HPDE6-E6E7 (cell line): ENCODE results near the gene DHRS7B.
"Not testable (repeated sequence)": the region's sequence is repeated elsewhere in the genome, so short reads cannot be mapped to it uniquely, and the experiment has no call there.

Experiments
- DNase-seq: peaks from one replicate; pipeline ENCODE4 v3.0.0; 2011; ENCODE audit warnings: missing footprints; ENCODE audit errors: extremely low spot score

The DHRS7B gene

DNA sequence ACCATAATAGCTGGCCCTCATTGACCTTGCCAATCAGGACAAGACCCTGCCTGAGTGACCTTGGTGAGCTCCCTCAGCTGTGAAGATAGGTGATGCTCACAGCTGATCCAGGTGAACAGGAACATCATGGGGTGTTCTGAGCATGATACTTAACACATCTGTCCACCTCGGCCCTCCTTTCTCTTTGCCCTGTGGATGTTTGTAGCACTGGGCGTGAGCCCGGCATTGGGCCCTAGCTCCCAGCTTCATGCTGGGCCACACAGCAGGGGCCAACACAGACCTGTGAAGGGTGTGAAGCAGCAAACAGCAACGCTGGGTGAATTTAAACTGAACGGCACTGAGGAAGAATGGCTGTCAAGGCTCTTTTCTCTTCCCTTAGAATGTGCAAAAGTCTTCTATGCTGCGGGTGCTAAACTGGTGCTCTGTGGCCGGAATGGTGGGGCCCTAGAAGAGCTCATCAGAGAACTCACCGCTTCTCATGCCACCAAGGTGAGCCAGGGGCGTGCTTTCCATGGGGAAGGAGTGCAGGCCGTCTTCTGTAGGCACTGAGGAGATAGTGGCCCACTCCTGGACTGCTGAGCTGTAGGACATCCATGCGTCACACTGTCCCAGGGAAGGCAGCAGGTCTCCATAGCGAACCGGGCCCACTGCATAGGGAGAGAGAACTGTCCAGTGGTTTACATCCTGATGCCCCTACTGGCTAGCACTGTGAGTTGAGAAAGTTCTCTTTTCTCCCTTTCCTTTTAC lies 51.3 kb downstream of the DHRS7B start:
- no peak for DNase-seq

DNA sequence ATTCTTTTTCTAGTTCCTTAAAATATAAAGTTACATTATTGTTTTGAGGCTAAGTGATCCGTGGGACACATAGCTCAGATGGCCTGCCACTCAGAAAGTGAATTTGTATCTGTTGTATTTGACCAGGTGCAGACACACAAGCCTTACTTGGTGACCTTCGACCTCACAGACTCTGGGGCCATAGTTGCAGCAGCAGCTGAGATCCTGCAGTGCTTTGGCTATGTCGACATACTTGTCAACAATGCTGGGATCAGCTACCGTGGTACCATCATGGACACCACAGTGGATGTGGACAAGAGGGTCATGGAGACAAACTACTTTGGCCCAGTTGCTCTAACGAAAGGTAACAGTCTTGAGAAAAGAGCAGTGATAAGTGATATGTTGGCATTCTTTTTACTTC lies 56.7 kb downstream of the DHRS7B start:
- DNase-seq, result no peak

DNA sequence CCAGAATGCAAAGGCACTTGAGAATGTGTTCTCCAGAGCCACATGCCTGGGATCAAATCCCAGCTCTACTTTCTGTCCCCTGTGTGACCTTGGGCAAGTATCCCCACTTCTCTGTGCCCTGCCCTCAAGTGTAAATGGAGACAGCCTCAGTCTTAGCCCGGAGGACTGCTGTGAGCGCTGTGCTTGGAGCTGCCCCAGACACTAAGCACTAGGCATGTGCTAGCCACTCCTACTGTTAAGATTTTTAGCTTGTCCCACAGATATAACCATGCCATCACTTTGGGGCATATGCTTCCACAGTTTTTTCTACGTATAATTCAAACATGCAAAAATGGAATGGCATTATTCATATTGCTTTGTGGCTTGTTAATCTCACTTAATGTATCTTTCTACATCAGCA lies 57.8 kb downstream of the DHRS7B start:
- DNase-seq, result no peak

DNA sequence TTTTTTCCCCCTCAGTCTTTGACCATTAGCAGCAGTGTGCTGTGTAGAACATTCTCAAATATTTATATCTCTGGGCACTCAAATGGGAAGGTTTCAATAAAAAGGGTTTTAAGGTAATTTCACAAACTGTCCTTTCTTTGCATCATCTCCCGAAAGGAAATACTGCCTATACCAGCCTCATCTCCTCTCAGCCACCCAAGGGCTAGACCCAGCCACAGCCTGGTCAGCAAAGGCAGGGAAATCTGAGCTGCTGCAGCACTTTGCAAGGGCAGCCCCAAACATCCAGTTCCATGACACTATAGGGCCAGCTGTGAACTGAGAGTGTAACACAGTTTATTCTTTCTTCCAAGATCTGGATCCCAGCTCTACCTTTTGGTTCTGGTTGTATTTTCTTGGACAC lies 58.3 kb downstream of the DHRS7B start:
- DNase-seq, result no peak

DNA sequence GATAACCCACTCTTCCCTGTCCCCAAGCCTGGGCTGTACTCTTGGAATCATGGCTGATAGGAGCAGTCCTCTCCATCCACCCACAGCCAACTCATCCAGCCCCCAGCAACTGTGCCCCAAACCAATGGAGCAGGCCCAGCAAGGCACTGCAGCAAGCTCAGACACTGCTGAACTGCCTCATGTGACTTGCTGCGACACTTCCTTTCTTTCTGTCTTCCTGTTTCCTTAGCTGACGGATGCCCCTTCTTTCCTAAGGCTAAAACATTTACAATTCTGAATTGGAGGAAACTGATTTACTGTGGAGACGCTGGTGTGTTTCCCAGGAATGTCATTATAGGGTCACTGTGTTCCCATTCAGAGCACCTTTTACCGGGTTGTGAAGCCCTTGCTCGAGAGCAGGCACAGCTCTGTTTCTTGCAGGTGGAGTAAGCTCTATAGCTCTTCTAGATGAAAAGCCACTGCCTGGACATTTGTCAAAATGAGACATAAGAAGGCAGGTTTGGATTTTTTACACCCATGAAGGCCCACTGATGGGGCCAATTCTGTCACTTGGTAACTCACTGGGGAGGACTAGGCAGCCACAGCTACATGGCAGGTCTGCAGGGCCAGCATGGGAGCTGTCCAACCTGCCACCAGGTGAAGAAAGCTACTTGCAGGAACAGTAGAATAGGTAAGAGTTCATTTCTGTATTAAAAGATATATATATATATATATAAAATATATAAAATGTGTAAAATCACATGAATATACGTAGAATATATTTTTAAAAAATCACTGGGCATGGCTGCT lies 59.8 kb downstream of the DHRS7B start:
- DNase-seq, result no peak

DNA sequence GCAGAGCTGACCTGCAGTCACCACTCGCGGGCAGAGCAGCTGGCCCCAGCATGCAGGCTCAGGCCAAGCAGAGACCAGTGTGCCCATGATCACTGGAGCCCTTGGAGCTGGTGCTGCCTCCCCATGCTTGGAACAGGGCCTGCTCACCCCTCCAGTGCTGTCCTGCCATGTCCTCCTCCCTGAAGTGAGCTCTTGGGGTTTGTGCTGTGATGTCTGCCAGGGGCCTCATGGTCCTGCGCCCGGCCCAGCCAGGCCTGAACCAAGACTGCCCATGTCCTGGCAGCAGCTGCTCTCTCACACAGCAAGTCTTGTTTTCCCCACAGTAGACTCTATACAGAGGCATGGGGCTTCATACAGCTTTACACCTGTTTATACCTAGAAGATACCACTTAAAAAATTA lies 62.6 kb downstream of the DHRS7B start:
- DNase-seq, result no peak

DNA sequence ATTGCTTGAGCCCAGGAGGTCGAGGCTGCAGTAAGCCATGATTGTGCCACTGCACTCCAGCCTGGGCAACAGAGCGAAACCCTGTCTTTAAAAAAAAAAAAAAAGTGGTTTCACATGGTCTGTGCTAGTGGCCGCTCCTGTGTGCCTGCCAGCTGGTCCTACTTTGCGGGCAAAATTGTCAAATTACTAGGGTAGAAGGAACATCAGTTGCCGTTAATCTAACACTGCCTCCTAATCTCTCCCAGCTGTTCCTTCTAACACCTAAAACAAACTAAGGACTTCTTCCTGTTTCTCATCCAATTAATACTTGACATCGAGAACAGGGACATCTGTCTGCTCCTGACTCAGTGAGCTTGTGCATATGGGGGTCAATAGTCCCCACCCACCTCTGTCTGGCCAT lies 63.3 kb downstream of the DHRS7B start:
- no peak for DNase-seq

DNA sequence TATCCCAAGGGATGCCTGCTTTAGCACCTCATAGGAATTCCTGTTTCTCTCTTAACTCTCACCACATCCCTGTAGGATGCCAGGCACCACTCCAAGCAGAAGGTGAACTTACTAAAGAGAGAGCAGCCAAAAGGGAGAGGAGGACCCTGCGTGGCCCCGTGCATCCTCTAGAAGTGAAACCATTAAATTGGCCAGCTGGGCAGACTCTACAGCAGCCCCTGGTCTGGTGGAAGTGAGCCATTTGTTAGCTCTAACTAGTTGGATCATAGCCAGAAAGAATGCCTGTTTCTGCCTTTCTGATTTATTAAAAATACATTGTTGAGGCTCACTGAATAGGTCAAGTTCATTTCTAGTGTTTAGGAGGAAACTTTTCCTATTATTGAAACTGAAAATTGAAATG lies 64.9 kb downstream of the DHRS7B start:
- no peak for DNase-seq

DNA sequence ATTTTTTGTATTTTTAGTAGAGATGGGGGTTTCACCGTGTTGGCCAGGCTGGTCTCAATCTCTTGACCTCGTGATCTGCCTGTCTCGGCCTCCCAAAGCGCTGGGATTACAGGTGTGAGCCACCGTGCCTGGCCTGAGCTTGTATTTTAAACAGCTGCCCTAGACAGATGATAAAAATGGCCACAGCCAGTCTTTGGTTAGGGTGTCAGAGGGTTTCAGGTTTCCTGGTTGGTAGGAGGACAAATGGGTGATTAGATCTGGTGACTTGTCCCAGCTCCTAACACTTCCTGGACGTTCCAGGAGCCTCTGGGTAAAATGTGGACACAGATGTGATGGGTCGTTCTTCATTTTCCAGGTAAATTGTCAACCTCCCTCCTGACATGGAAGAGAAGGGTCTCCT lies 65.7 kb downstream of the DHRS7B start:
- not testable (repeated sequence) for DNase-seq

DNA sequence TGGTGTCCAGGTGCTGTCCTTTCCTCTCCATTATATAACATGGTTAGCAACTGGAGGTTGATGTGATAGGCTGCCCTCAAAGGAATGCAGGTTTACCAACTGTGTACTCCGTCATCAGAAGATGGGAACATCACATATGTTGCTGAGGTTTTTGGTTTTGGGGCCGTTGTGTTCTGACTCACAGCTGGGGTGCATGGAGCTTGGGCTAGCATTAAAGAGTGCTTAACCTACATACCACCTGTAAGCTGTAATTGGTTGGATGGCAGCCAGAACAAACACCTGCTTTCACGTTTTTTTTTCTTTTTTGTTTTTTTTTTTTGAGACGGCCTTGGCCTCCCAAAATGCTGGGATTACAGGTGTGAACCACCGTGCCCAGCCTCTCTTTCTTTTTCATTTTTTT lies 66.3 kb downstream of the DHRS7B start:
- no peak for DNase-seq

DNA sequence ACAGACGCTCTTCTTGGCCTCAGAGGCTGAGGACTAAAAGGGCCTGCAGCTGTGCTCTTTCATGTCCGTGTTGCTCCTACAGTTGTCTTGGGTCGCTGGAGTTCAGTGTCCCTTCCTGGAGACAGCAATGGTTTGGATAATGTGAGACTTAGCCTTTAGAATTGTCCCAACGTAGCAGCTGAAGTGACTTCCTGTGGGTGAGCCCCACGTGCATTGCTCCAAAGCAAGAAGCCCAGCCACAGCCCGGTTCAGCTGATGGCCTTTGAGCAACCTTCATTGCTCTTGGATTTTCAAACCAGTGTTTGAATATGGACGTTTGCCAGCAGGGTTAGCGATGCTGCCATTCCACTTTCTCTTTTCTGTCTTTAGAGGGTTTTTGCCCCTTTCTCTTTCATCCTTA lies 67.5 kb downstream of the DHRS7B start:
- DNase-seq, result no peak

DNA sequence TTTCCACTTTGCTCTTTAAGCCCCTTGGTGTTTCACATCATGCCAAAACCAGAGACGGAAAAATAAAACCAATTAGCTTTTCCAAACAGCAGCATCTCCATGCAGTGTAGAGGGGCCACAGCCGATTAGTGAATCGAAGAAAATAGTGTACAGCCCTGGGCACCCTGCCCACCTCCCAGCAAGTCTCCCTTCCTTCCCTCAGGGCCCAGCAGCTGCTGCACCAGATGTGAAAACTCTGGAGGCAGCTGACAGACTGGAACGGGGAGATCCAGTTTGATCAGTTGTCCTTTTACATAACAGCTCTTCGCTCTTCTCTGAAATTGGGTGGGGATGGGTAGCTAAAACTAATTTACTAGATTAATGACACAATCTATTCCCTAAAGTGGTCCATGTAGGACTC lies 67.9 kb downstream of the DHRS7B start:
- no peak for DNase-seq

DNA sequence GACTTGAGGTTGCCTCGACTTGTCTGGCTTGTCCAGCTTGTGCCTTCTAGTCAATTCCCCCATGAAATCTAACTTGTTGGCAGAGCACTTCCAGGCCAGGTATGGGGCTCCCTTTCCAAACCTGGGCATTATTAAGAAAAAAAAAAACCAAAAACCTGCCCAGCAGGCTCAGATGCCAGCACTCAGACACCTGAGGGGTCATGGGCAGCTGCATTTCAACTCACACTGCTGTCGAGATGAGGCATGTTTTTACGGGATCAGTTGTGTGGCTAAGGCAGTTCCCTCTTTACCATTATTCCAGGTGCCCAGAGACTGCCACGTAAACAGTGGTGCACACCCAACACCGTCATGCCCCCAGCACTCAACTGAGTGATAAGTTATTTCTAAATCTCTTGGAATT lies 69.4 kb downstream of the DHRS7B start:
- no peak for DNase-seq

DNA sequence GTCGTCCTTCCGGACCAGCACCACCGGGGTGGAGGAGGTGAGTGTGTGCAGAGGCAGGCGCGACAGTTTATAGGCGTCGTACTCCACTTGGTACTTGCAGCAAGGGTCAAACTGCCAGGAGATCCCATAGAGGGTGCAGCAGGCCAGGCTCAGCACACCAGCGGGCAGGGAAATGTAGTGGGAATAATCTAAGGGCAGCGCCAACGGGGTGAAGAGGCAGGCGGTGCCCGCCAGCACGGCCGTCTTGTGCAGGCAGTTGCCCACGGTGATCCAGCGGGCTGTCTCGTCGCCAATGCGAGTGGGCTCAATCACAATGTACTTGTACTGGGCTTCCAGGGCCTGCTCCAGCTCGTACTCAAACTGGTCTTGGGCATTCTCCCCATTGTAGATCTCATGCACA lies 71.6 kb downstream of the DHRS7B start:
- no peak for DNase-seq

DNA sequence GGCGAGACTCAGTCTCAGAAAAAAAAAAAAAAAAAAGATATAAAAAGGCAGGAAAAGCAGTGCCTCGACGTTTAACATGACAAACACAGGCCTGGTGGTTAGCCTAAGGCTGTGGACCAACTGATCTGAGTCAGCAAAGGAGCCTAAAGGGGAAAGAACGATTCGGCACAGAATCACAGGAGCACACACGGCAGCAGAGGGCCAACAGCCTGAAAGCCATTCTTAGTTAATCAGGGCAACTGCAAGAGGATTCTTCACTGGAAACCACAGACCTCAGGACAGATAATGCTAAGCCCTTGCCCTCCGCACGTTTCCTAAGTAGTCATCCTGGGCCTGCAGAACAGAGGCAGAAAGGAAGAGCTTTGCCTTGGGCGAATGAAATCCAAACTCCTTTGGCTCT lies 72.5 kb downstream of the DHRS7B start:
- no peak for DNase-seq

DNA sequence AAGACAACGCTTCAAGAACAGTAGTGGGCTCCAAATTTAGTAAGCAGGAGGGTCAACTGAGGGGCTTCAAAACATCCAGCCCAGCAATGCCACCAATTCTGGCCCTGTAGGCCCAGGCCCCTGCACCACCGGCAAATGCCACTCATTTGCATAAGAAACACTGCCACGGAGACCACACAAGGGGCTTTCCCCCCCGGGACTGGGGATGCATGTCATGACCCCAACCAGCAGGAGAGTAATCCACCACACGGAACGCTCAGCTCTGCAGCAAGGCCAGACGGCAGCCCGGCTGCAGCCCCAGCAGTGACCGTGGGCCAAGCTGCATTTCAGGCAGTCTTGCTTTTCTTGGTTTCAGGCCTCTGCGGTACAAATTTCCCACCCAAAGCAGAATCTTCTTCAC lies 73.1 kb downstream of the DHRS7B start:
- DNase-seq, result no peak

DNA sequence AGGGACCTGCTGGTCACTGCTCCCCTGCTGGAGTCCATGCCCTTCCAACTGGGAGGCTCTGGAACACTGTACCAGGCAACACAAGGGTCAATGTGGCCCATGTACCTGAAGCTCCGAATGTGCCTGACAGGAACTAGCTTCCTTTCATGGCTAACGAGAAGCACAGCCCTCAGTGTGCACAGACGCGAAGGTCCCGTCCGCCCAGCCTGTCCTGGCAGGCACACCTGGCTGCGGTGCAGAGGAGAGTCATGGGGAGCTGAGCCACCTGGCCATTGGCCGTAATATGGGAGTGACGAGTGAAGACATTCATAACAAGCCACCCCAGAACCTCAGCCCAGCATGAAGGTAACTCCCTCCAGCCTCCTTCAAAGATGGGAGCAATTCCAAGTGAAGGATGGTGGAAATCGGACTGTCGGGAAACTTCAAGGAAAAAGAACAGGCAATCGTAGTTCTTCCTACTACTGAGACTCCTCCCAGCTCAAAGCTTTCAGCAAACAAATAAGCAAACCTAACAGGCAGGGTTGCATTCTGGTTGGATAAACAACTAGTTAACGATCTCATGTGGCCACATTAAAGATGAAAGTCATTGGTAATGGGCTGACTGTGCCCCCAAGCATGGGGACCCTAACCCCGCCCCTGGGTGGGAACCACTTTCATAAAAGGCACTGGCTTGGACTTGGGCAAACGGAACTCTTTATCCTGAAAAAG lies 74.0 kb downstream of the DHRS7B start:
- DNase-seq, result no peak

DNA sequence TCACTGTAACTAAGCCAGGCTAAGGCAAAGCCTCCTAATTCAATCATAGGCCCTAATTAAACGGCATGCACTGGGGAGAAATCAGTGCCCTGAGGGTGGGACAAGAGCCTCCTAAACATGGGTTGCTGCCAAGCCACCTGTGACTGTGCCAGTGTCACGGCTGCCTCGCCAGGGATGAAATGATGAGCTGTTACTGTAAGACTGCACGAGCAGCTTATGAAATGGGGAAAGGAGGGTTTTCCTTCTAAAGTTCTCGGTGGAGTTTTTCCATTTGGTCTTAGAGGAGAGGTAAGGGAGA lies 74.5 kb downstream of the DHRS7B start:
- no peak for DNase-seq

DNA sequence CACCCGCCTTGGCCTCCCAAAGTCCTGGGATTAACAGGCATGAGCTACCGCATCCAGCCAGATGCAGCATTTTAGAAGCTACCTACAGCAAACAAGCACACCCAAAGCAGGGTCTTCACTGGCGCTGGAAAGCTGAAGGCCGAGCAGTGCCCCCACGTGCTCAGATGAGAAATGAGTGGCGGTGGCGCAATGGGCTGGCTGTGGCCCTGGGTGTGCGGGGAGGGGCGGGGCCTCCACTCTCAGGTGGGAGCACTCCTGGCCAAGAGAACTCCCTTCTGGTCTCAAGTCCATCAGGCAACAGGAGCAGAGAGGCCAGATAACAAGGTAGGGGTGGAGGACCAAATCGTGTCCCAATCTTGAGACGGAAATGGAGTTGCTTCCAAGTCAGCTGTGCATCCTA lies 75.1 kb downstream of the DHRS7B start:
- DNase-seq, result no peak

DNA sequence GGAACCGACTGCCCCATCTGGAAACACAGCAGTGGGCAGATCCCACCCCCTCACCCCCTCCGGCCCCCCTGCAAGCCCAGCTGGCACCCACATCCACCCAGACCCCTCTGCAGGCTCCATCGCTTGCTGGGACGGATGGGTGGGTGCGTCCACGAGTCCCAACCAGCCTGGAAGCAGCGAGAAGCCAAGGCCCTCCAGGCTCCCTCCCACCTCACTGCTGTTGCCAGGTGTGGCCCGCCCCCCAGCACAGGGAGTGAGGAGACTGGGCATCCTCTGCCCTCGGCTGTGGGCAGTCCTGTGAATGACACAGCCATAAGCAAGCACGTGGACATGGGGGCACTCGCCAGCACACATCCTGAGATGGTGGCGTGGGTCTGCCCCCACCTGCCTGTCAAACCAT lies 75.7 kb downstream of the DHRS7B start:
- DNase-seq, result no peak

DNA sequence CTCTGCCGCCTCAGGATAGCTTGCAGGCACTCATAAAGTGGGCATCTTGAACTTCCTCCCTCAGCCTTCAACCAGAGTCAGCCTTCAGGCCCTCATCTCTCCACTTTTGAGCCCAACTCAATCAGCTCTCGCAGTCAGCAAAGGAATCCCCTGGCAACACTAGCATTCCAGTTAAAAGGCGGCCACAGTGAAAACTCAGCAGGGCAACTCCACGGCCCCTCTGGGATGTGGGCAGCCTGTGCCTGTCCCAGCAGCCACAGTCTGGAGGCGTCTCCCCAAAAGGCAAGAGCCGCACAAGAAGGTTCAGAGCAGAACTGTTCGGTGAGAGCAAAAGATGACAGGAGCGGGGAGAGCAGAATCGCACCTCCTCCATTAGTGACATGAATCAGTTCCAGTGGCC lies 78.2 kb downstream of the DHRS7B start:
- no peak for DNase-seq

DNA sequence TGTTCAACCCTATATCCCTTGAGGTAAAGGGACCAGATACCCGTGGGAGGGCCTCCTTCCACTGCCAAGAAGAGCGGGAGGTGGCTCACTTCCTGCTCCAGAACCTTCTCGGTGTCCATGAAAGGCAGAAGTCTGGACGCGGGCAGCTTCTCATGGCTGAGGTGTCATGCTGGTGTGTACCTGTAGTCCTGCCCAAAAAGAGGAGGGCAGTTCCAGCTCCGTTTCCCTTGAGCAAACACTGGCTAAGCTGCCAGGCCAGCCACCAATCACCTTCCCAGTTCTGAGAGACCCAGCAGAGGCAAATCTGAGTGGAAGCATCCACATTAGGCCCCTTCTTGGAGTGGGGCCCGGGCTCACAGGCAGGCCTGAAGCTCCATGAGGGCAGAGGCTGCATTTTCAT lies 81.6 kb downstream of the DHRS7B start:
- DNase-seq, result no peak

DNA sequence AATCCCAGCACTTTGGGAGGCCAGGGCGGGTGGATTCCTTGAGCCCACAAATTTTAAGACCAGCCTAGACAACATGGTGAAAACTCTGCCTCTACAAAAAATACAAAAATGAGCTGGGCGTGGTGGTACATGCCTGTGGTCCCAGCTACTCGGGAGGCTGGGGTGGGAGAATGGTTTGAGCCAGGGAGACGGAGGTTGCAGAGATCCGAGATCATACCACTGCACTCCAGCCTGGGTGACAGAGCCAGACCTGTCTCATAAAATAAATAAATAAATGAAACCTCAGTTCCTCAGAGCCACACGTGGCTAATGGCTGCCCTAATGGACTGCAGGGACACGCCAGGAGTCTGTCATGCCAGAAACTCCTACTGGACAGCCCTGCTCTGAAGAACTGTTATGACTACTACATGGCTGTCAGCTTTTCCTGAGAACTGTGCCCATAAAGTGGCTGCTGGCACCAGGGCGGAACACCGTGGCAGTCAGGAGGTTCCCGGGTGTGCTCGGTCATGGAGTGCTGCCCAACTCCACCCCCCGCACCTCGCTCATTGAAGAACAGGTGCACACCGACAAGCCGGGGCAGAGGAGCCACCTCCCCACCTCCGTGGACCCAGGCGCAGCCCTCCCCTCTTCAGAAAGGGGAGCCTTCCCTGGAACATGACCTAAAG lies 82.9 kb downstream of the DHRS7B start:
- DNase-seq, result no peak
